Activated CD4-positive, alpha-beta memory T cell treated with anti-CD3 and anti-CD28 coated beads for 36 hours (primary cell): ENCODE data around the gene ROR1. TPM values are rescaled to one million over a fixed set of nuclear protein-coding genes. Genes with fewer than 3 reads are reported as not detected.

Experiments
- CTCF ChIA-PET: fragments of 350-600 bp; sonication (Branson Sonifier 250); formaldehyde crosslinking; loops from one replicate; lab custom pipeline; 2021; ENCODE audit warnings: antibody characterized with exemption, inconsistent platforms; lab: Charles Lee
- POLR2A ChIA-PET: fragments of 350-600 bp; sonication (Branson Sonifier 250); formaldehyde crosslinking; loops from one replicate; lab custom pipeline; 2021; ENCODE audit warnings: antibody characterized with exemption; lab: Charles Lee
- DNase-seq: peaks from one replicate; pipeline ENCODE4 v3.0.0-alpha.2; 2020
- H3K27ac Mint-ChIP-seq: one replicate; pipeline ENCODE4 v1.8.0; 2021; ENCODE audit warnings: mixed read lengths
- H3K27me3 Mint-ChIP-seq: one replicate; pipeline ENCODE4 v1.8.0; 2021; ENCODE audit warnings: mixed read lengths
- H3K36me3 Mint-ChIP-seq: one replicate; pipeline ENCODE4 v1.8.0; 2021; ENCODE audit warnings: mixed read lengths
- H3K4me1 Mint-ChIP-seq: one replicate; pipeline ENCODE4 v1.8.0; 2021; ENCODE audit warnings: low read depth, mixed read lengths
- H3K4me3 Mint-ChIP-seq: one replicate; pipeline ENCODE4 v1.8.0; 2021; ENCODE audit warnings: mild to moderate bottlenecking, mixed read lengths
- H3K9me3 Mint-ChIP-seq: one replicate; pipeline ENCODE4 v1.8.0; 2021; ENCODE audit warnings: mixed read lengths
- intact Hi-C: fragments of 100-400 bp; cut with micrococcal nuclease; formaldehyde crosslinking; loops from one replicate; pipeline ENCODE4 v1.15.1; 2023
- total RNA-seq, 2 experiments: library from RNA; stranded (reverse); gene quantifications; one replicate each; pipeline ENCODE4 v1.2.3, GENCODE V29; 2021

The ROR1 gene
- total RNA-seq, 2 experiments from 2014 or later: 0.10 to 0.12 TPM

- H3K4me3 Mint-ChIP-seq: no peak overlapping the region
- H3K27ac Mint-ChIP-seq: no peak overlapping the region
- H3K27me3 Mint-ChIP-seq: peaks cover 13% of the 10 kb centered on the region
- ChIA-PET POLR2A (no interaction called here), CTCF (interaction anchor here (0.7 to 2.1 kb wide), 2 partner anchors 26 to 206 kb away, joined by 3 to 6 read pairs; no protein-coding TSS in a partner anchor)
- no peaks in the 10 kb centered on the region for H3K4me1 Mint-ChIP-seq
- intact Hi-C loops: no loop called here
- no peak for DNase-seq
- no peaks in the 10 kb centered on the region for H3K36me3 Mint-ChIP-seq
- no peaks in the 10 kb centered on the region for H3K9me3 Mint-ChIP-seq
These were observed 337.3 kb downstream of the ROR1 start for GRCh38 chr1:64110924-64111777.

DNA sequence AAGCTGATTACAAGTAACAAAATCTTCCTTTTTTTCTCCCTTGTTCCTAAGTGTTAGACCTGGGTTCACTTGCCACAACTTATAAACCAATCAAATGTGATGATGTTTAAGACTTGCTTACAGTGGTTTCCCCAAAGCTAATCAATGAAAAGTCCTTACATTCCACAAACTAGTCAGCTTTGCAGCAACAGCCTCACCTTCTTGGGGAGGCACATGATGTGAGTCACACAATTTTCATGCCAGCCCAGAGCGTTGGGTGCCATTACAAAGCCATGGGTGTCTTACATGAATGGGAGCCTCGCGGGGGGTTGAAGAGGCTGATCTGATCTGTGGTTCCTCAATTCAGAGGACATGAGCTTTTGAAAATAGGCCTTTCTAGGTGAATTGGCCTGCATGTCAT, 338.0 kb downstream of the ROR1 start:
- POLR2A ChIA-PET: no interaction called here
- intact Hi-C loops: no loop called here
- peaks cover 10% of the 10 kb centered on the region for H3K27me3 Mint-ChIP-seq

DNA sequence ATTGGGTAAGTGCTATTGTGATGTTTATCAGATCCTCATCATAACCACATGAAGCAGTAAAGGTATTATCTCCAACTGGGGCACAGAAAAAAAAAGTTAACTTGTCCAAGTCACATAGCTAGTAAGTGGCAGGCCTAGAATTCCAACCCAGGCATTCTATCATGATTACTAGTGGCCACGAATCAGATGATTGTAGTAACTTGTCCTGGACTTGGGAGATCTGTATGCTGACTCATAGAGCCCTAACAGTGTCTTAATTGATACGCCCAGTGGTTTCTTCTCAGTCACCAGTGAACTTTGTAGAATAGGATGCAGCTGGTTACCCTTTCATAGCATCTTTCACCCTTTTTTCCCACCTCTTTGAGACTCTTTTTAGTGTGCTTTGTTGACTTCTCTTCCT, 338.5 kb downstream of the ROR1 start:
- intact Hi-C loops: no loop called here
- Mint-ChIP-seq H3K9me3 (no peaks in the 10 kb centered on the region), H3K27ac (no peak overlapping the region), H3K36me3 (no peaks in the 10 kb centered on the region), H3K4me1 (no peaks in the 10 kb centered on the region), H3K27me3 (peaks cover 9% of the 10 kb centered on the region), H3K4me3 (no peak overlapping the region)
- no peak for DNase-seq
- ChIA-PET POLR2A (no interaction called here), CTCF (interaction anchor here (2.1 kb wide), 1 partner anchor 25 kb away, joined by 6 read pairs; no protein-coding TSS in a partner anchor)

More for the DNA sequence above, 338.0 kb downstream of the ROR1 start:
- no peak for DNase-seq
- Mint-ChIP-seq H3K4me3 (no peak overlapping the region), H3K27ac (no peak overlapping the region), H3K36me3 (no peaks in the 10 kb centered on the region), H3K9me3 (no peaks in the 10 kb centered on the region), H3K4me1 (no peaks in the 10 kb centered on the region)
- CTCF ChIA-PET: interaction anchor here (2.1 kb wide), 1 partner anchor 25 kb away, joined by 6 read pairs; no protein-coding TSS in a partner anchor

DNA sequence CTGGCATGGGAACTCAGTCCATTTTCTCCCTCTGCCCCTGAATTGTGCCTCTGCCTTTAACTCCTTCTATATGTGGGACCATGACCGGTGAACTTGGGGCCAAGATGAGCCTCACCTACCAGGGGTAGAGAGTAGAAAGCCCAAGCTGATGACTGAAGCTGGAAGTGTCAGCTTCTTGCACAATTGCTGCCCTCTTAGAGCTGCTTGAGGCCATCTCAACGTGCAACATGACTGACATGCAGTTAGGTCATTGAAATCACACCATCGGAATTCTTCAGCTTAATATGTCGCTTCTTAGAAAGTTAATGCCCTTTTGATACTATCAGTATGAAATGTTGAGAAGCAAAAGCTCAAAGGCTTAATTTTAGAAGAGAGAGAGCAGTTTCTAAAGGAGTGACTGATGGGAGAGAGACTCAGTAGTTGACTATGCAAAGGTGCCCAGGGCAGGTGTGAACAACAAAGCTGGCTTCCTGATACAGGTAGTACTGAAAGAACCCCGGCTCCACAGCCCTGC, 340.3 kb downstream of the ROR1 start:
- Mint-ChIP-seq H3K27me3 (peaks cover 10% of the 10 kb centered on the region), H3K27ac (no peak overlapping the region), H3K9me3 (no peaks in the 10 kb centered on the region), H3K4me1 (no peaks in the 10 kb centered on the region), H3K4me3 (no peak overlapping the region), H3K36me3 (no peaks in the 10 kb centered on the region)
- intact Hi-C loops: no loop called here
- ChIA-PET CTCF (no interaction called here), POLR2A (no interaction called here)
- DNase-seq: no peak

- H3K9me3 Mint-ChIP-seq: no peaks in the 10 kb centered on the region
- ChIA-PET POLR2A (no interaction called here), CTCF (interaction anchor here (0.9 kb wide), 1 partner anchor 21 kb away, joined by 4 read pairs; no protein-coding TSS in a partner anchor)
- intact Hi-C loops: no loop called here
- no peak for DNase-seq
- no peaks in the 10 kb centered on the region for H3K4me1 Mint-ChIP-seq
- peaks cover 6% of the 10 kb centered on the region for H3K27me3 Mint-ChIP-seq
- no peak overlapping the region for H3K27ac Mint-ChIP-seq
- H3K4me3 Mint-ChIP-seq: no peak overlapping the region
- no peaks in the 10 kb centered on the region for H3K36me3 Mint-ChIP-seq
These were observed 342.7 kb downstream of the ROR1 start for GRCh38 chr1:64116537-64116936.

- Mint-ChIP-seq H3K27ac (no peak overlapping the region), H3K9me3 (no peaks in the 10 kb centered on the region), H3K4me3 (no peak overlapping the region), H3K4me1 (no peaks in the 10 kb centered on the region), H3K36me3 (no peaks in the 10 kb centered on the region), H3K27me3 (peaks cover 8% of the 10 kb centered on the region)
- CTCF ChIA-PET: no interaction called here
- POLR2A ChIA-PET: no interaction called here
- intact Hi-C loops: no loop called here
- no peak for DNase-seq
These were observed 343.7 kb downstream of the ROR1 start for GRCh38 chr1:64117492-64117891.

DNA sequence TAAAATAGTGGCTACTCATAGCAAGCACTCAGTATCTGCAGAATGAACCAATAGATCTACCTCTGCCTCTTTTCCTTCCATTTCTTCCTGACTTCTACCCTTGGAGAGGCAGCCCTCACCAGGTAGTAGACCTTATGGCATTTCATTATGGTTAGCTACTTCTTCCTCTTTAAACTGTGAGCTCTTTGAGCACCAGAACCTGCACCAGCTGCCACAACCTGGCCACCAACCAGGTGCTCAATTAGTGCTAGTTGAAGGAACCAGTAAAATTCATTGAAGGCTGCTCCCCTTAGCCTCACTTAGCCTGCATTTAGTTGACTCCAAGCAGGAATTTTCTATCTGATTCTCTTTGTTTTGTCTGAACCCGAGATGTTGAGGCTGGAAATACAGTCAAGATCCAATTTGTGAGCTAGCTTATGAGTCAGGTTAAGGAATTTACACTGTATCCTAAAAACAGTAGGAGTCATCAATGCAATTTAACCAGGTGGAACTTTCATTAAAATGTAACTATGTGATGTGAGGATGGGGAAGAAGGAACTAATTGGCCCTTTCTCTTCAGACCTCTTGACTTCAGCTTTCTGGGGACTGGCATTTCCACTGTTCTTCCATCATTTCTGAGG, 348.1 kb downstream of the ROR1 start:
- no peaks in the 10 kb centered on the region for H3K4me1 Mint-ChIP-seq
- CTCF ChIA-PET: no interaction called here
- H3K9me3 Mint-ChIP-seq: no peaks in the 10 kb centered on the region
- DNase-seq: no peak
- H3K4me3 Mint-ChIP-seq: no peak overlapping the region
- H3K27me3 Mint-ChIP-seq: peaks cover 17% of the 10 kb centered on the region
- intact Hi-C loops: no loop called here
- no peak overlapping the region for H3K27ac Mint-ChIP-seq
- H3K36me3 Mint-ChIP-seq: no peaks in the 10 kb centered on the region
- POLR2A ChIA-PET: no interaction called here

DNA sequence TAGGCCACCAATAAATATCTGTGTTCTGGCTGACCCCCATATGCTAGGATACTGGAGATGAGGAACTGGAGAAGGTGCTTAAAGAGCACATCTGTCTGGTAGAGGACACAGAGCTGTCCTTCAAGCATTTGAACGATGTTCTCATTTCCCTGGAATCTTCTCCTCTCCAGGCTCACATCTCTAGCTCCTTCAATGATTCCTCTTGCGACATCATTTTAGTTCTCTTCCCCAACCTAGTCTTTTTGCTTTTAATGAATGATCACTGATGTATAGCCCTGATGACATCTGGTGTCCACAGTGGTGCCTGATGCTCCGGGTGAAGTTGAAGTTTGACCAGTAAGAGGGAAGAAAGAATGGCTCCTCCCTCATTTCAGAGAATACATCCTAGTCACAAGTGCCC, 348.8 kb downstream of the ROR1 start:
- no peaks in the 10 kb centered on the region for H3K9me3 Mint-ChIP-seq
- ChIA-PET POLR2A (no interaction called here), CTCF (interaction anchor here (0.7 kb wide), 1 partner anchor 15 kb away, joined by 3 read pairs; no protein-coding TSS in a partner anchor)
- H3K4me3 Mint-ChIP-seq: no peak overlapping the region
- no peak for DNase-seq
- H3K27ac Mint-ChIP-seq: no peak overlapping the region
- intact Hi-C loops: no loop called here
- no peaks in the 10 kb centered on the region for H3K4me1 Mint-ChIP-seq
- peaks cover 14% of the 10 kb centered on the region for H3K27me3 Mint-ChIP-seq
- no peaks in the 10 kb centered on the region for H3K36me3 Mint-ChIP-seq

- Mint-ChIP-seq H3K36me3 (no peaks in the 10 kb centered on the region), H3K4me3 (no peak overlapping the region), H3K4me1 (no peaks in the 10 kb centered on the region), H3K9me3 (no peaks in the 10 kb centered on the region), H3K27me3 (peaks cover 12% of the 10 kb centered on the region), H3K27ac (no peak overlapping the region)
- CTCF ChIA-PET: interaction anchor here (2.3 kb wide), 1 partner anchor 12 kb away, joined by 11 read pairs; no protein-coding TSS in a partner anchor
- DNase-seq: no peak
- POLR2A ChIA-PET: no interaction called here
- intact Hi-C loops: no loop called here
These were observed 351.1 kb downstream of the ROR1 start for GRCh38 chr1:64124704-64125440.

DNA sequence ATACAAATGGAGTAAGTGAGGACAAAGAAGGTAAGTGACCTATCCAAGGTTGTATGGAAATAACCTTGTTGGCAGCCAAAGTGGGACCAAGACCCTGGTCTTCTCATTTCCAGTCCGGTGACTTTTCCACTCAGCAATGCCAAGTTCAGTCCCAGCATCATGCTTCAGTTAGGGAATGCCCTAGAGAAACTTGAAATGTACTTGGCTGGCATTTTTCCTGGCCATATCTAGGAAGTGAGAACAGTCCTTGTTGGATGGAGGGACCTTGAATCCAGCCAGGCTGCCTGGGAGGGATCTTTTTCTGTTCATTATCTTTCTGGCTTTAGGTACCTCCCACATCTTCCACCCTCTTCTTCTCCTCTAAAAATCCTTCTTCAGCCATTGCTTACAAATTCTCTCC, 352.8 kb downstream of the ROR1 start:
- Mint-ChIP-seq H3K9me3 (no peaks in the 10 kb centered on the region), H3K27me3 (peaks cover 12% of the 10 kb centered on the region), H3K4me3 (no peak overlapping the region), H3K27ac (no peak overlapping the region), H3K4me1 (no peaks in the 10 kb centered on the region), H3K36me3 (no peaks in the 10 kb centered on the region)
- ChIA-PET CTCF (interaction anchor here (1.7 kb wide), 1 partner anchor 11 kb away, joined by 5 read pairs; no protein-coding TSS in a partner anchor), POLR2A (no interaction called here)
- intact Hi-C loops: no loop called here
- DNase-seq: no peak

GRCh38 chr1:64127297-64127696, 353.5 kb downstream of the ROR1 start:
- Mint-ChIP-seq H3K9me3 (no peaks in the 10 kb centered on the region), H3K4me1 (no peaks in the 10 kb centered on the region), H3K36me3 (no peaks in the 10 kb centered on the region), H3K4me3 (no peak overlapping the region), H3K27me3 (peaks cover 11% of the 10 kb centered on the region), H3K27ac (no peak overlapping the region)
- ChIA-PET CTCF (interaction anchor here (1.7 kb wide), 1 partner anchor 10 kb away, joined by 5 read pairs; no protein-coding TSS in a partner anchor), POLR2A (no interaction called here)
- intact Hi-C loops: no loop called here
- DNase-seq: no peak
